GM12872 (cell line): ENCODE data around the gene KRTAP22-1.

Experiments
- TF ChIP-seq, protein P1 (sequence below): IDR thresholded peaks from 3 replicates; pipeline ENCODE4 v1.5.1; 2011; ENCODE audit warnings: low read depth, mild to moderate bottlenecking, low read length, moderate library complexity; ENCODE audit not compliant: insufficient read depth

KRTAP22-1 gene

GRCh38 chr21:30600787-30601186 is at the start of gene KRTAP22-1:
Gene KRTAP22-1, plus strand, starts transcription at chr21:30601087.
- TF ChIP-seq, protein P1, sequence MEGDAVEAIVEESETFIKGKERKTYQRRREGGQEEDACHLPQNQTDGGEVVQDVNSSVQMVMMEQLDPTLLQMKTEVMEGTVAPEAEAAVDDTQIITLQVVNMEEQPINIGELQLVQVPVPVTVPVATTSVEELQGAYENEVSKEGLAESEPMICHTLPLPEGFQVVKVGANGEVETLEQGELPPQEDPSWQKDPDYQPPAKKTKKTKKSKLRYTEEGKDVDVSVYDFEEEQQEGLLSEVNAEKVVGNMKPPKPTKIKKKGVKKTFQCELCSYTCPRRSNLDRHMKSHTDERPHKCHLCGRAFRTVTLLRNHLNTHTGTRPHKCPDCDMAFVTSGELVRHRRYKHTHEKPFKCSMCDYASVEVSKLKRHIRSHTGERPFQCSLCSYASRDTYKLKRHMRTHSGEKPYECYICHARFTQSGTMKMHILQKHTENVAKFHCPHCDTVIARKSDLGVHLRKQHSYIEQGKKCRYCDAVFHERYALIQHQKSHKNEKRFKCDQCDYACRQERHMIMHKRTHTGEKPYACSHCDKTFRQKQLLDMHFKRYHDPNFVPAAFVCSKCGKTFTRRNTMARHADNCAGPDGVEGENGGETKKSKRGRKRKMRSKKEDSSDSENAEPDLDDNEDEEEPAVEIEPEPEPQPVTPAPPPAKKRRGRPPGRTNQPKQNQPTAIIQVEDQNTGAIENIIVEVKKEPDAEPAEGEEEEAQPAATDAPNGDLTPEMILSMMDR: no peak

DNA sequence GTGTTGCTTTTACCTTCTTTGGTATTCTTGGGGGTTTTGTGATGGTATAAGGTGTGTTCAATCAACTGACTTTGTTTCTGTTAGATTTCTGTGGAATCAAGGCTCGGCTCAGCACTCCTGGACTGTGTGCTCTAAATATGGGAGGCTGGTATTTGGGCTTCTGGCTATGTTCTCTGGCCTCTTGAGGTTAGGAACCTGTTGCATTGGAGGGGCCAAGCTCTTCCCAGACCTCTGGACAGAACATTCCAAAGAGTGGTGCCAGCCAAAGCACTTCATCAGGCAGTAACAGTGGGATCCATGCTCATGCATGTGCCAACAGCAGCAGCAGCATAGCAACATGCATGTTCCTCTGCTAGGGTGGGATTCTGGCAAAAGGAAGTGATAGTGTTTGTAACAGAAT is 48.1 kb upstream of the KRTAP22-1 start:
- TF ChIP-seq, protein P1: no peak

DNA sequence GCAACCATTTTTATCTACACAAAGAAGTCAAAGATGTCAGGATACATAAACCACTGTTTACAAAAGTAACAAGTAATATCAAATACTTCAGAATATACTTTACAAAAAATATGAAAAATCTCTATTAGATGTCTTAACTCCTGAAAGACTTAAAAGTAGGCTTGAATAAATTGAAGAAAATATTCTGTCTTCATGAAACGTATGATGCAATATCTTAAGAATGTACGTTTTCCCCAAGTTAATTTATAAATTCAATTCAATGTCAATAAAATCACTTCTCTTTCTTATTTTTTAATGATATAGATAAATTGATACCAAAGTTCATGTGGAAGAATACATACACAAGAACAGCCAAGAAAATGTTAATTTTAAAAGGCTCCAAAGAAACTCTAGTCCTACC is 45.8 kb upstream of the KRTAP22-1 start:
- TF ChIP-seq, protein P1: no peak

DNA sequence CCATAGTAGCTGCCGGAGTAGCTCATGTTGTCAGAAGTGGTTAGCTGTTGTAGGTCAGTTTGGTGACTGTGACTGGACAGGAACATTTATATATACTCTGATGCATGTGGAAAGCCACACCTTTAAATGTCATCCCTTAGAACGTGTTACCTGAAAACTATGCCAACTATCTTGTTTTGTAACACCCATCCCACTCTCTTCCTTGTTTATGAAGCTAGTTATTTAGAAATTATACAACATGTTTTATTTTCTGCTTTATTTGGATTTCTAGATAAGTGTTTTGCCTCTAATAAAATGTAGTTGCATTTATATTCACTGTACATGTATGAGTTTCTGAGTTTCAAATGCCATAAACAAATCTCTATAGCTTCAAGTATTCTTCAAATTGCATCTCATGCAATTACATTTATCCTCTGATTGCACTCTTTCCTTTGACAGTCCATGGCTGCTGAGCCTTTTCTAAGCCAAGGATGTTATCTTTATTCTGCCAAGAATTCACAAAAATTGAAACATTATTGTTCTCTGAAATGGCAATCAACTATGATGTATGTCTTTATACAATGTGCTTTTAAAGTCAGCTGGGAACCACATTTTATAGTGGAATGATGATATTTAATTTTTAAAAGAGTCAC is 39.5 kb upstream of the KRTAP22-1 start, which contains the start of gene KRTAP19-7:
TSS of gene KRTAP19-7 (minus strand) at position 51 of the 632 bp plus-strand sequence. CDS start at position 26, 25 bp downstream.
- TF ChIP-seq, protein P1: no peak

DNA sequence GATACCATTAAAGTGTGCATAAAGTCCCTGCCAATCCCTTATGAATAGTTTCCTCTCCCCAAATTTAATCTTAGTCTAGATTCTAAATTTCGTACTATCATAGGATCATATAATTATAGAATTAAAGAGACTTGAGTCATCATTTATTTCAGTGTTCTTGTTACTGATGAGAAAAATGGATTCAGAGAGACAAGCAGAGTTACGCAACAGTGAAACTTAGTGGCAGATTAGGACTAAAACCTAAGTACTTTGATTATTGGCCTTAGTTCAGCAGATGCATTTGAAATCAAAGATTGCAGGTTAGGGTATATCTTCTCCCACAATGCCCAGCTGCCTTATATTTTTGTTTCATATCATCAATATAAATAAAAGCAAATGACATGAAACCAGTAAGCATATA is 38.9 kb upstream of the KRTAP22-1 start:
- TF ChIP-seq, protein P1: no peak

DNA sequence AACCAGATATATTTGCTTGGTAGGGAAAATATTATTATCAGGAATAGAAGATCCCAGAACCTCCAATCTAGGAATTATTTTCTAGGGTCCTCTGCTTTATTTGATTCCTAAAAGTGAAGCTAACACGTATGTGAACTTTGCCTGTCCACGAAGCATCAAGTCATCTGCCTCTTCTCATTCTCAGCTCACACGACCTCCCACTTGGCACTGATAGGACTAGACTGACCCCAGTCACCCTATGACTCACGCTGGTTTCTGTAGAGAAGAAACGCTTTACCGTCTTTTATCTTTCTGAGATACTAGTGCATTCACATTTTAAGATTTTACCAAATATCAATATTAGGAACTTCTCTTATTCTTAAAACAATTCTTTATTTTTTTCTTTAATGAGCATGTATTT is 37.8 kb upstream of the KRTAP22-1 start:
- TF ChIP-seq, protein P1: no peak

DNA sequence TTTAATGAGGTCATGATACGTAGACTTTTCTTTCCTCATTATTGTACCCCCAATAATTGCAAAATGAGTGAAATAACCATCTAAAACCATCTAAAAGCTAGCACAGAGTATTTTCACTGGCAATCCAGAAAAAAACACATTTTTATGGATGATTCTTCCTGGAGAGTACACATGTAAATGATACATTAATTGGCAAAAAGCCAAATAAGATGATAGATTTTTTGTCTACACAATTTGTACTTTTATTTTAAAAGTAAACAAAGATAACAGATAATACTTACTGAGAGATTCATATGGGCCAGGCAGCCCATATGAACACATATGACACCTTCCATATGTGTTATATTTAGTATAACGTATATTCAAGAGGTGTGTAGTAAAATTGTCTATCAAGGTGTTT is 37.3 kb upstream of the KRTAP22-1 start:
- TF ChIP-seq, protein P1: no peak

DNA sequence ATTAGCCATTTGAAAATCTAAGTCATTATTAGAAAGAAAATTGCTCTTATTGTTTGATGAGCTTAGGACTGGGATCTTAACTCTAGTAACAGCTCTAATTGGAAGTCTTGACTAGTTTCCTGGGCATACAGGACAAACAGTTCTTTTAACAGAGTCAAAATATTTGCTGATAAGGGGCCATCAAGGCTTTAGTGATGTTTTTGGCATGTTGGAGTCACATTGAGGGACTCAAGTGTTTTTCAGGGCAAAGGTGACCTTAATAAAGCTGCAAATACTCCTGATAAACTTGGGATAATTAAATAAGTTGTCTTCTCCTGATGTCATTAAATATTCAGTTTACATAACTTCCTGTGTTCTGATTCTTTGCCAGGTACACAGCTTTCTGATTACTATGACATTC is 33.3 kb upstream of the KRTAP22-1 start:
- TF ChIP-seq, protein P1: no peak
